ENCODE measurements around the gene TNNT3. TPM values are rescaled to one million over a fixed set of nuclear protein-coding genes. Genes with fewer than 3 reads are reported as not detected.

TNNT3 gene
- total and polyA plus RNA-seq, 2 experiments from 2014 or later = 2.7 to 3.8 TPM

GRCh38 chr11:1893581-1894359 is 25.7 kb upstream of the TNNT3 start:
- Histone ChIP-seq H3K4me3 (no peak overlapping the region), H3K27ac (no peak overlapping the region), H3K9me3 (ENCODE audit: low read depth) (no peaks in the 10 kb centered on the region), H3K27me3 (no peaks in the 10 kb centered on the region), H3K36me3 (no peaks in the 10 kb centered on the region), H3K4me1 (ENCODE audit: low read depth) (no peaks in the 10 kb centered on the region)
- TF ChIP-seq, protein P1, sequence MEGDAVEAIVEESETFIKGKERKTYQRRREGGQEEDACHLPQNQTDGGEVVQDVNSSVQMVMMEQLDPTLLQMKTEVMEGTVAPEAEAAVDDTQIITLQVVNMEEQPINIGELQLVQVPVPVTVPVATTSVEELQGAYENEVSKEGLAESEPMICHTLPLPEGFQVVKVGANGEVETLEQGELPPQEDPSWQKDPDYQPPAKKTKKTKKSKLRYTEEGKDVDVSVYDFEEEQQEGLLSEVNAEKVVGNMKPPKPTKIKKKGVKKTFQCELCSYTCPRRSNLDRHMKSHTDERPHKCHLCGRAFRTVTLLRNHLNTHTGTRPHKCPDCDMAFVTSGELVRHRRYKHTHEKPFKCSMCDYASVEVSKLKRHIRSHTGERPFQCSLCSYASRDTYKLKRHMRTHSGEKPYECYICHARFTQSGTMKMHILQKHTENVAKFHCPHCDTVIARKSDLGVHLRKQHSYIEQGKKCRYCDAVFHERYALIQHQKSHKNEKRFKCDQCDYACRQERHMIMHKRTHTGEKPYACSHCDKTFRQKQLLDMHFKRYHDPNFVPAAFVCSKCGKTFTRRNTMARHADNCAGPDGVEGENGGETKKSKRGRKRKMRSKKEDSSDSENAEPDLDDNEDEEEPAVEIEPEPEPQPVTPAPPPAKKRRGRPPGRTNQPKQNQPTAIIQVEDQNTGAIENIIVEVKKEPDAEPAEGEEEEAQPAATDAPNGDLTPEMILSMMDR (IDR thresholded peaks at IDR 0.05; ENCODE audit: low read depth, low read length) = no peak
- peak in 1 of 2 donors; percentile 34 for DNase-seq (ENCODE audit: low read depth in 1 of 2, low spot score in 1 of 2)

DNA sequence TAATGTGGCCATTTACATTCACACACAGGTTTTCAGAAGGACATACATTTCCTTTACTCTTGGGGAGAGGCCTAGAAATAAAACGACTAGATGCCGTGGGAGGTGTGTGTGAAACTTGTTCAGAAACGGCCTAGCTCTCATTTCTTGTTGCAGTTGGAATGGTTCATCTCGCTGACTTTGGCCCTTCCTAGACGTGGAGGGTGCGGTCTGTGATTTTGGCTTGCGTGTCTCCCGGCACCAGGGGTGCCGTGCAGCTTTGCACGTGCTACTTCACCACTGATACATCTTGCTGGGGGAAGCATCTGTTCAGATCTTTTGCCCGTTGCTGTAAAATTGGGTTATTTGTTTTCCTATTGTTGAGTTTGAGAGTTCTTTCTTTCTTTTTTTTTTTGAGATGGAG is 24.7 kb upstream of the TNNT3 start:
- TF ChIP-seq, protein P1 (IDR thresholded peaks at IDR 0.05; ENCODE audit: low read depth, low read length) = no peak
- Histone ChIP-seq H3K9me3 (ENCODE audit: low read depth) (no peaks in the 10 kb centered on the region), H3K27ac (no peak overlapping the region), H3K4me1 (ENCODE audit: low read depth) (no peaks in the 10 kb centered on the region), H3K4me3 (no peak overlapping the region), H3K36me3 (no peaks in the 10 kb centered on the region), H3K27me3 (no peaks in the 10 kb centered on the region)
- no peak for DNase-seq (ENCODE audit: low read depth in 1 of 2, low spot score in 1 of 2)

- H3K4me3 ChIP-seq = no peak overlapping the region
- no peaks in the 10 kb centered on the region for H3K27me3 ChIP-seq
- TF ChIP-seq, protein P1 (IDR thresholded peaks at IDR 0.05; ENCODE audit: low read depth, low read length) = no peak
- H3K4me1 ChIP-seq (ENCODE audit: low read depth) = peaks cover 3% of the 10 kb centered on the region
- no peak overlapping the region for H3K27ac ChIP-seq
- no peaks in the 10 kb centered on the region for H3K9me3 ChIP-seq (ENCODE audit: low read depth)
- no peak for DNase-seq (ENCODE audit: low read depth in 1 of 2, low spot score in 1 of 2)
- no peaks in the 10 kb centered on the region for H3K36me3 ChIP-seq
These were observed 23.0 kb upstream of the TNNT3 start for GRCh38 chr11:1896468-1896867.

GRCh38 chr11:1896923-1897322 is 22.6 kb upstream of the TNNT3 start:
- no peaks in the 10 kb centered on the region for H3K9me3 ChIP-seq (ENCODE audit: low read depth)
- H3K27ac ChIP-seq = no peak overlapping the region
- H3K27me3 ChIP-seq = no peaks in the 10 kb centered on the region
- no peak overlapping the region for H3K4me3 ChIP-seq
- TF ChIP-seq, protein P1 (IDR thresholded peaks at IDR 0.05; ENCODE audit: low read depth, low read length) = no peak
- peaks cover 3% of the 10 kb centered on the region for H3K4me1 ChIP-seq (ENCODE audit: low read depth)
- H3K36me3 ChIP-seq = no peaks in the 10 kb centered on the region
- DNase-seq (ENCODE audit: low read depth in 1 of 2, low spot score in 1 of 2) = no peak

- Histone ChIP-seq H3K27ac (no peak overlapping the region), H3K9me3 (ENCODE audit: low read depth) (no peaks in the 10 kb centered on the region), H3K36me3 (no peaks in the 10 kb centered on the region), H3K4me3 (no peak overlapping the region), H3K4me1 (ENCODE audit: low read depth) (peaks cover 3% of the 10 kb centered on the region), H3K27me3 (no peaks in the 10 kb centered on the region)
- DNase-seq (ENCODE audit: low read depth in 1 of 2, low spot score in 1 of 2) = no peak
- TF ChIP-seq, protein P1 (IDR thresholded peaks at IDR 0.05; ENCODE audit: low read depth, low read length) = no peak
These were observed 20.4 kb upstream of the TNNT3 start for GRCh38 chr11:1899090-1899489.
